Smooth muscle cell of the brain vasculature (primary cell): Measurements from ENCODE around the gene RELA.
"Not testable (repeated sequence)": the region's sequence is repeated elsewhere in the genome, so short reads cannot be mapped to it uniquely, and the experiment has no call there.

Experiments used
- DNase-seq: peaks from one replicate; pipeline ENCODE4 v3.0.0-alpha.2; 2012; ENCODE audit warnings: low read depth, low spot score

Gene RELA

GRCh38 chr11:65648997-65649493, 13.7 kb downstream of the RELA start:
- DNase-seq = no peak

DNA sequence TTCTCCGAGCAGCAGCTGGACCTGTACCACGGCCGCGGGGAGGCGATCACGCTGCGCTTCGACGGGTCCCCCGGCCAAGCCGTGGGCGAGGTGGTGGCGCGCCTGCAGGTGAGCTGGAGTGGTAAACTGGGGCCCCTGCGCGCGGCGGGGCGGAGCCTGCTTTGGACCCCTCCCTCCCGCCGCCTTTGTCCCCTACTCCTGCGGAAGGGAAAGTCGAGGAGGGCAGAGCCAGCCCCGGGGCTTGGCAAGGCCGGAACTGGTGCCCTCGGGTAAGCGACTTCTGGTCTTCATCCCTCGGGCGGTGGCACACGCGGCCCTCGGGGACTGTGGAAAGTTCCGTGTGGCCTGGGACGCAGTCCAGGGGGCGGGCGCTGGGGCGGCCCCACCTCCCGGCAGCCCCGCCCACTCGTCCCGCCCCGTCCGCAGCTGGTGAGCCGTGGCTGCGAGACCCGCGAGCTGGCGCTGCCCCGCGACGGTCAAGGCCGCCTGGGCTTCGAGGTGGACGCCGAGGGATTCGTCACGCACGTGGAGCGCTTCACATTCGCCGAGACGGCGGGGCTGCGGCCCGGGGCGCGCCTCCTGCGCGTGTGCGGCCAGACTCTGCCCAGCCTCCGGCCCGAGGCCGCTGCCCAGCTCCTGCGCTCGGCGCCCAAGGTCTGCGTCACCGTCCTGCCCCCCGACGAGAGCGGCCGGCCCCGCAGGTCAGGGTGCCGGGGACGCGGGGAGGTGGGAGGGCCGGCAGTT, 15.6 kb downstream of the RELA start:
- DNase-seq = no peak

DNA sequence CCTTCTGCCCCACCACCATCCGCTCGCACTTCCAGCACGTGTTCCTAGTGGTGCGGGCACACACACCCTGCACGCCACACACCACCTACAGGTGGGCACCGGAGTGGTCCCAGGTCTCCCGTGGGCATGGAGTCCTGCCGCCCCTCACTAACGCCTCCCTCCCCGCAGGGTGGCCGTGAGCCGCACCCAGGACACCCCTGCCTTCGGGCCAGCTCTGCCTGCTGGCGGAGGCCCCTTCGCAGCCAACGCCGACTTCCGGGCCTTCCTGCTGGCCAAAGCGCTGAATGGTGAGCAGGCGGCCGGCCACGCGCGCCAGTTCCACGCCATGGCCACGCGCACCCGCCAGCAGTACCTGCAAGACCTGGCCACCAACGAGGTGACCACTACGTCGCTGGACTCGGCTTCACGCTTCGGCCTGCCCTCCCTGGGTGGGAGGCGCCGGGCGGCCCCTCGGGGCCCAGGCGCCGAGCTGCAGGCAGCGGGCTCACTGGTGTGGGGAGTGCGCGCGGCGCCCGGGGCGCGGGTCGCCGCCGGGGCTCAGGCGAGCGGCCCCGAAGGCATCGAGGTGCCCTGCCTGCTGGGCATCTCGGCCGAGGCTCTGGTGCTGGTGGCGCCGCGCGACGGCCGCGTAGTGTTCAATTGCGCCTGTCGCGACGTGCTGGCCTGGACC, 16.3 kb downstream of the RELA start:
- DNase-seq = no peak

DNA sequence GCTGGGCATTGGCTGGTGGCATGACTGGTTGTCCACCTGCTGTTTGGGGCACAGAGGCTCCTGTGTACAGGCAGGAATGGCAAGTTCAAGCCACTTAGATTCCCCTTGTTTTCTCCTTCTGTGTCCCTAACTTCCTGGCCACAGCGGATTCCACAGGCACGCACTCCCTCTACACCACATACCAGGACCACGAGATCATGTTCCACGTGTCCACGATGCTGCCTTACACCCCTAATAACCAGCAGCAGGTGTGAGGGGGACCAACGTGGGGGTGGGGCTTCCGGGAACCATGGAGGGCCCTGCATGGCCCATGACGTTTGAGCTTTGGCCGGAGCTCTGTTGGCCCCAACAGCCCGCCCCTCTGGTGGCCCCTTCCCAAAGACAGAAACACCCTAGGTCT, 17.0 kb downstream of the RELA start:
- no peak for DNase-seq

DNA sequence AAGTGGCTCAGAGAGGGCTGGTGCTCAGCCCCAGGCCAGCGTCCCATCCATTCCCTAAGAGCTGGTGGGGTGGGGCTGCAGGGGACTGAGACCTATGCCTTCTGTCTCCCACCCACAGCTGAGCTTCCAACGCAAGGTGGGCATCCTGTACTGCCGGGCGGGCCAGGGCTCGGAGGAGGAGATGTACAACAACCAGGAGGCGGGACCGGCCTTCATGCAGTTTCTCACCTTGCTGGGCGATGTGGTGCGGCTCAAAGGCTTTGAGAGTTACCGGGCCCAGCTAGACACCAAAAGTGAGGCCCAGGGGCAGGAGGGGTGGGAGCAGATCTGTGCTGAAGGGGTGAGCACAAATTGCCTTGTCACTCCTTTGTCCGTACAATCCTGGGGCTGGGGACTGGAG, 17.9 kb downstream of the RELA start:
- DNase-seq = no peak

- no peak for DNase-seq
Observed at GRCh38 chr11:65643971-65644370, 18.7 kb downstream of the RELA start.

DNA sequence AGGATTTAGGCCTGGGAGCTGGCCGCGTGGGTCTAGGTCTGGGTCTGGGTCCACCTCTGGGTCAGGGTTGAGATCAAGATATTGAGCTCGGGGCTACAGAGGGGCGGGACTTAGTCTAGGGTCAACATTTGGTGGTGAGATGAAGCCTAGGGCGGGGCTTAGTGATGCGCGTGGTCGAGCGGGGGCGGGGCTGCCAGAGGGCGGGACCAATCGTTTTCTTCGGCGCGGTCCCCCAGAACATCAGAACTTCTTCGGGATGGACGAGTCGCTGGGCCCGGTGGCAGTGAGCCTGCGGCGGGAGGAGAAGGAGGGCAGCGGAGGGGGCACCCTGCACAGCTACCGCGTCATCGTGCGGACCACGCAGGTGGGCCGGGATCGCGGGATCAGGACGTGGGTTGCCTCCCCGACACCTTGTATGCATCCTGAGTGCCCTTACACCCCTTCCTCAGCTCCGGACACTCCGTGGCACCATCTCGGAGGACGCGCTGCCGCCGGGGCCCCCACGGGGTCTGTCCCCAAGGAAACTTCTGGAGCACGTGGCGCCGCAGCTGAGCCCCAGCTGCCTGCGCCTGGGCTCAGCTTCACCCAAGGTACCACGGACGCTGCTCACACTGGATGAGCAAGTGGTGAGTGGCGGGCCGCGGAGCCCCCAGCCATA, 20.6 kb downstream of the RELA start:
- DNase-seq = no peak

GRCh38 chr11:65641297-65642013, 21.3 kb downstream of the RELA start:
- no peak for DNase-seq

- no peak for DNase-seq
Observed at GRCh38 chr11:65640483-65641296, 22.0 kb downstream of the RELA start.

- no peak for DNase-seq
Observed at GRCh38 chr11:65639623-65640482, 22.9 kb downstream of the RELA start.

DNA sequence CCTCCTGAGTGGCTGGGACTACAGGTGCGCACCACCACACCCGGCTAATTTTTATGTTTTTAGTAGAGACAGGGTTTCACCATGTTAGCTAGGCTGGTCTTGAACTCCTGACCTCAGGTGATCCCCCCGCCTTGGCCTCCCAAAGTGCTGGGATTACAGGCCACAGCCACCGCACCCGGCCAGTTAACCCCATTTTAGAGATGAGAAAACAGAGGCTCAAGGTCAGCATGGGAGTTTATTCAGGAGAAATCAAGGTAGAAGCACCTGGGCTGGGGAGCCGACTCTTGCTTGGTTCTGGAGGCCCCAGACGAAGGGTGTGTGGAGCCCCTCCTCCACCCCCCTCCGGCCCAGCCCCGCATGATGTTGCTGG, 23.5 kb downstream of the RELA start:
- not testable (repeated sequence) for DNase-seq

DNA sequence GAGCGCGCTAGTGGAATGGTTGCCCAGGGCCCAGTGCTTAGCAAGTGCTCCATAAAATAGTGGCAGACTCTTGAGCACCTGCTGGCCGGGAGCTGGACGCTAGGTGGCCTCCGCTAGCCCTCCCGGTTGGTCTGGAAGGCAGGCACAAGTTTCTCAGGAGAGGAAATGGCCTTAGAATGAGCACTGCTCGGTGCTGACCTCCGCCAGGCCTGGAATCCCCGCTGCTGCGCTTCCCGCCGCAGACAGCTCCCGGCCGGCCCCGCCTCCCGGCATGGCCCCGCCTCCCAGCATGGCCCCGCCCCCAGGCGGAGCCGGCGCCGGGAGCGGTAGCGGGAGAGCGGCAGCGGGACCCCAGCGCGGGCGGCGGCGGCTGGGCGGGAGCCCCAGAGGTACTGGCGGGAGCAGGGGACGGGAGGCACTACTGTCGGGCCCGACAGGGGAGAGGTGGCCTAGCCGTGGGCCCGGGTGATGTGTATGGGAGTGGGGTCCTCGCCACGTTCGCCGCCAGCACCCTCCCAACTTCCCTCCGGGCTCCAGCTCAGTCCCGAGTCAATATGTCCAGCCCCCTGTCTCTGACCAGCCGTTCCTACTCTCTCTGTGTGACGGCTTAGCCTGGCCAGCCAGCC, 24.8 kb downstream of the RELA start, which contains the start of gene SIPA1:
Gene SIPA1 (plus strand): TSS at position 308 of the 626 bp plus-strand sequence. CDS start 2,821 bp downstream, outside the sequence.
- peak; percentile 75 for DNase-seq

GRCh38 chr11:65637032-65637557, 25.6 kb downstream of the RELA start:
- no peak for DNase-seq

DNA sequence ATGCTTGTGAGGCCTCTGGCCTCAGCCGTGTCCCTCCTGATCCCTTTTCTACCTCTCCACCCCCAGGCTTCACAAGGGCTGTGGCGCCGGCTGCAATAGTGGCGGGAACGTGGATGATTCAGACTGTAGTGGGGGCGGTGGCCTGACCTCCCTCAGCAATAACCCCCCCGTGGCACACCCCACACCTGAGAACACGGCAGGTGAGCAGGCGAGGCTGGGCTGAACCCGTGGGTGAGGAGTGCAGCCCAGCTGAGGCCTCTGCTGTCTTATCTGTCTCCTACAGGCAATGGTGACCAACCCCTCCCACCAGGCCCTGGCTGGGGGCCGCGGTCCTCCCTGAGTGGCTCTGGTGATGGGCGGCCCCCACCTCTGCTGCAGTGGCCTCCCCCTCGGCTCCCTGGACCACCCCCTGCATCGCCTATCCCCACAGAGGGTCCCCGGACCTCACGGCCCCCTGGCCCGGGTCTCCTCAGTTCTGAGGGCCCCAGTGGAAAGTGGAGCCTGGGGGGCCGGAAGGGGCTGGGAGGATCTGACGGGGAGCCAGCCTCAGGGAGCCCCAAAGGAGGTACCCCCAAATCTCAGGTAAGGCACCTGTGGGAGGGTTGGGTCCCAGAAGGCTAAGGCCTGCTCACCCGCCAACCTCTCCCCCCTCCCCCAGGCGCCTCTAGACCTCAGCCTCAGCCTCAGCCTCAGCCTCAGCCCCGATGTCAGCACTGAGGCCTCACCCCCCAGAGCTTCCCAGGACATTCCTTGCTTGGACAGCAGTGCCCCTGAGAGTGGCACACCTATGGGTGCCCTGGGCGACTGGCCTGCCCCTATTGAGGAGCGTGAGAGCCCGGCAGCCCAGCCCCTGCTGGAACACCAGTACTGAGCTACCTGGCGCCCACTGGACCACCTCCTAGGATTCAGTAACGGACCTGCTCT, 26.3 kb downstream of the RELA start:
- no peak for DNase-seq

DNA sequence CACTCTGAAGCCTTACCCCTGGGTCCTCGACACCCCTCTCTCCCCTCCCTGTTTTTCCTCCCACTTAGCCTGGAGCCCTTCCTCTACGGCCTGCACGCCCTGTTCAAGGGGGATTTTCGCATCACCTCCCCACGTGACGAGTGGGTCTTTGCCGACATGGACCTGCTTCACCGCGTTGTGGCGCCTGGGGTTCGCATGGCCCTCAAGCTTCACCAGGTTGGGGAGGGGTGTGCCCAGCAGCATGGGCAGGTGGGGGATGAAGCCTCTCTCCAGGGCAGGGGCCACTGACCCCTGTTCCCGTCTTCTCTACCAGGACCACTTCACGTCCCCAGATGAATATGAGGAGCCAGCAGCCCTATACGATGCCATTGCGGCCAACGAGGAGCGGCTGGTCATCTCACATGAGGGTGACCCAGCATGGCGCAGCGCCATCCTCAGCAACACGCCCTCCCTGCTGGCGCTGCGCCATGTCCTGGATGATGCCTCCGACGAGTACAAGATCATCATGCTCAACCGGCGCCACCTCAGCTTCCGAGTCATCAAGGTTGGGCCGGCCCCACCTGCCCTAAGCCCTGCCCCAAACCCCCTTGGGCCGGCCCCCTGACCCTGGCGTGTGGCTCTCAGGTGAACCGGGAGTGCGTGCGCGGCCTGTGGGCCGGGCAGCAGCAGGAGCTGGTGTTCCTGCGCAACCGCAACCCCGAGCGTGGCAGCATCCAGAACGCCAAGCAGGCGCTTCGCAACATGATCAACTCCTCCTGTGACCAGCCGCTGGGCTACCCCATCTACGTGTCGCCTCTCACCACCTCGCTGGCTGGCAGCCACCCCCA, 27.6 kb downstream of the RELA start:
- no peak for DNase-seq

DNA sequence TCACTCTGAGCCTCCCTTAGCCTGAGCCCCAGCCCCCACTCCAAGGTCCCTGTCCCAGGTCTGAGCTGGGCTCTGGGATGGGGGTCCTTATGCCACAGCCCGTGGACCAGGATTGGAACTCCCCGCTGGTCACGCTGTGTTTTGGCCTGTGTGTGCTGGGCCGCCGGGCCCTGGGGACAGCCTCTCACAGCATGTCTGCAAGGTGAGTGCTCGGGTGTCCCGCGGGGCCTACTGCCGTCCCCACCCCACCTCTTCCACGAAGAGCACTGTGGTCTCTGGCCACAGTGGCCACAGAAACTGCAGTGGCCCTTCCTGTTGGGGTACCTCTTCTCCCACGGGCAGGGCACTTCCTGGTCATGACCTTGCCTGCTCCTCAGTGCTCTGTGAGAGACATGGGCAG, 28.3 kb downstream of the RELA start:
- DNase-seq = no peak

GRCh38 chr11:65634109-65634436, 28.6 kb downstream of the RELA start:
- no peak for DNase-seq
